CD8-positive, alpha-beta memory T cell (primary cell): ENCODE results near the gene SIGLEC1. TPM values are rescaled to one million over a fixed set of nuclear protein-coding genes. Genes with fewer than 3 reads are reported as not detected.

Source experiments
- CTCF ChIA-PET: fragments of 350-600 bp; sonication (Branson Sonifier 250); formaldehyde crosslinking; loops from one replicate; lab custom pipeline; 2021; ENCODE audit warnings: antibody characterized with exemption; lab: Charles Lee
- POLR2A ChIA-PET: fragments of 350-600 bp; sonication (Branson Sonifier 250); formaldehyde crosslinking; loops from one replicate; lab custom pipeline; 2021; ENCODE audit warnings: antibody characterized with exemption; lab: Charles Lee
- DNase-seq, 5 donors: peaks; one replicate each; pipeline versions ENCODE4 v3.0.0 to v3.0.0-alpha.2; 2020 to 2022; ENCODE audit warnings: mixed read lengths in 1 of 5
- H3K27ac ChIP-seq: one replicate; pipeline ENCODE4 v1.7.0; 2013; ENCODE audit warnings: low read depth, mild to moderate bottlenecking, low read length, moderate library complexity
- H3K27me3 ChIP-seq: 2 replicates; pipeline ENCODE4 v1.7.0; 2013; ENCODE audit warnings: low read length, mild to moderate bottlenecking; ENCODE audit not compliant: insufficient read depth, poor library complexity, severe bottlenecking
- H3K36me3 ChIP-seq: 2 replicates; pipeline ENCODE4 v1.7.0; 2013; ENCODE audit warnings: mild to moderate bottlenecking, low read length, moderate library complexity; ENCODE audit not compliant: insufficient read depth
- H3K4me1 ChIP-seq: 2 replicates; pipeline ENCODE4 v1.7.0; 2013; ENCODE audit warnings: mild to moderate bottlenecking, low read length, moderate library complexity; ENCODE audit not compliant: insufficient read depth
- H3K4me3 ChIP-seq: 2 replicates; pipeline ENCODE4 v1.7.0; 2013; ENCODE audit warnings: mild to moderate bottlenecking, low read length
- H3K9me3 ChIP-seq: 2 replicates; pipeline ENCODE4 v1.7.0; 2013; ENCODE audit warnings: mild to moderate bottlenecking, low read length
- H3K27ac Mint-ChIP-seq, 8 donors: one replicate each; pipeline ENCODE4 v1.8.0; 2020 to 2021; ENCODE audit warnings: mixed read lengths in 8 of 8, mild to moderate bottlenecking in 6 of 8, inconsistent platforms in 3 of 8, moderate library complexity in 3 of 8
- H3K27me3 Mint-ChIP-seq, 2 donors: one replicate each; pipeline ENCODE4 v1.8.0; 2020 to 2021; ENCODE audit warnings: mixed read lengths in 2 of 2, mild to moderate bottlenecking in 1 of 2, moderate library complexity in 1 of 2
- H3K36me3 Mint-ChIP-seq, 3 donors: one replicate each; pipeline ENCODE4 v1.8.0; 2020 to 2021; ENCODE audit warnings: mixed read lengths in 3 of 3, inconsistent platforms in 1 of 3, mild to moderate bottlenecking in 1 of 3
- H3K4me1 Mint-ChIP-seq, 3 donors: one replicate each; pipeline ENCODE4 v1.8.0; 2020 to 2021; ENCODE audit warnings: mixed read lengths in 3 of 3, inconsistent platforms in 1 of 3, mild to moderate bottlenecking in 1 of 3
- H3K4me3 Mint-ChIP-seq, 7 donors: one replicate each; pipeline ENCODE4 v1.8.0; 2020 to 2021; ENCODE audit warnings: mixed read lengths in 7 of 7, mild to moderate bottlenecking in 6 of 7, moderate library complexity in 4 of 7, inconsistent platforms in 2 of 7
- H3K9me3 Mint-ChIP-seq, 5 donors: one replicate each; pipeline ENCODE4 v1.8.0; 2020 to 2022; ENCODE audit warnings: mixed read lengths in 5 of 5, mild to moderate bottlenecking in 3 of 5, moderate library complexity in 2 of 5, inconsistent platforms in 1 of 5
- polyA plus RNA-seq: library from polyadenylated mRNA; unstranded; fragments of 300-500 nt; fragmentation: Illumina TruSeq; gene quantifications from one replicate; pipeline ENCODE4 v1.2.3, GENCODE V29; 2021
- total RNA-seq, 2 experiments: library from RNA; stranded (reverse); gene quantifications; one replicate each; pipeline ENCODE4 v1.2.3, GENCODE V29; 2021

SIGLEC1 gene
- total and polyA plus RNA-seq, 3 experiments from 2014 or later, result 0.18 to 0.24 TPM; not detected in 1

DNA sequence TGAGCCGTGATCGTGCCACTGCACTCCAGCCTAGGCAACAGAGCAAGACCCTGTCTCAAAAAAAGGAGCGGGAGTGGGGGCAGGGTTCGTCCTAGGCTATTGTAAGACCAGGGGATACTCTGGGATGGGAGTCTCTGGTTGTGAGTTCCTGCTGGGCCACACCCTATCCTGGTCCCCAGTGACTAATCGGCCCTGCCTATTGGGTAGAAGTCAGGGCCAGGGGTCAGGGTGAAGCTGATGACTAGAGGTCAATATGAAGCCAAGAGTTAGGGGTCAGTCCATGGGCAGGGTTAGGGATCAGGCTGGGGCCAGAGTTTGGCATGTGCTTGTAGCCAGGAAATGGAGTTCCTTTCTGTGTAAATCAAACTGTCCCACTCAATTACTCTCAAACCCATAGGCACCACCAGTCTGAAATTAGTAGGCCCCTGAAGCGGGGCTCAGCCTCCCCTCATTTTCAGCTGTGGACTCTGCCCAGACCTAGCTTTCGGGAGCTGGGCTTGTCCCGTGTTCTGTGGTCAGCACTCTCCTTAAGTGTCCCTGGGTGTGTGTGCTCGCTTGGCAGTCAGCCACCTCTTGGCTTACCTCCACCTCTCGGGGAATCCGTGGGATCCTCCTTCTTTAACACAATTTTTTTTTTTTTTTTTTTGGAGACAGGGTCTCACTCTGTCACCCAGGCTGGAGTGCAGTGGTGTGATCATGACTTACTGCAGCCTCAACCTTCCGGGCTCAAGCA is 21.9 kb upstream of the SIGLEC1 start:
- H3K4me3 Mint-ChIP-seq, result no peak overlapping the region
- no peaks in the 10 kb centered on the region for H3K9me3 Mint-ChIP-seq
- ChIA-PET CTCF (no interaction called here), POLR2A (no interaction called here)
- peak in 1 of 5 donors; percentile 39 for DNase-seq
- no peak overlapping the region for H3K27ac ChIP-seq
- no peaks in the 10 kb centered on the region for H3K36me3 Mint-ChIP-seq
- H3K27me3 ChIP-seq, result peaks cover 5% of the 10 kb centered on the region
- no peaks in the 10 kb centered on the region for H3K9me3 ChIP-seq
- no peak overlapping the region for H3K27ac Mint-ChIP-seq
- peaks cover 29 to 34% of the 10 kb centered on the region in 2 donors for H3K27me3 Mint-ChIP-seq
- no peaks in the 10 kb centered on the region for H3K36me3 ChIP-seq
- no peaks in the 10 kb centered on the region for H3K4me1 ChIP-seq
- no peak overlapping the region for H3K4me3 ChIP-seq
- peaks cover 0 to 10% (median 0%) of the 10 kb centered on the region in 3 donors for H3K4me1 Mint-ChIP-seq

DNA sequence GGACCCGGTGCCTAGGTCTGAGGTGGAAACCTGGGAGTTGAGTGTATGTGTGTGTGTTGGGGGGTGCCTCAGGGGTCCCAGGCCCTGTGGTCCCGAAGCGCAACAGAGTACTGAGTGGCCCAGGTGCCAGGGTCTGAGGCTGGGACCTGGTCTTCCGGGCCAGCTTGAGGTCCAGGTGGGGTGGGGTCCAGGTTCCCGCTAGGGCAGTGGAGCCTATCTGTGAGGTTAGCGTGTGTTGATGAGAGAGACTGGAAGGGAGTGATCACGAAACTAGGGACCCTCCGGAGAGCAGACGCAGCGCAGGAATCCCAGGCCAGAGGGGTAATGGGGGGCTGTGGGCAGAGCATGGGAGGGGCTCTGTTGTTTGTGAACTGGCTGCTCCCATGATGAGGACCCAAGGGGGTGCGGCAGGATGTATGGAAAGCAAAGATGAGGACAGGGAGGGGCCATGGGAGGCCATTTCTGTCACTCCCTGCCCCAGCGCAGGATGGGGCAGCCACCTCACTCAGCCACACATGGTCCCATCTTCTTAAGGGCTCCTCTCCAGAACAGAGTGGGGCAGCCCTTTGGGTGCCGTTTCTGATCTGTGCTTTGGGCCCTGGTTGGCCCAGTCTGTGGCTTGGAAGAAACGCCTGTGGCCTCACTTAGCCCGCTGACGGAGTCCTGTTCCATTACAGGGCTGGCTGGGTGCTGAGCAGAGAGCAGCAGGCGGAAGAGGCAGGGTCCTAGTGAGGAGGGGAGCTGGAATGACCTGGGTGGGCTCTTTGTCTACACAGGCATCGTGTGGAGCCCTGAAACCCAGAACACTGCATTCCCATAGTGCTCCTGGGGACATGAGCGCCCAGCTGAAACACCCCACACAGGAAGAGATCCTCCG is 21.0 kb upstream of the SIGLEC1 start:
- DNase-seq, result peak in 1 of 5 donors; percentile 13
- no peak overlapping the region for H3K27ac Mint-ChIP-seq
- H3K9me3 ChIP-seq, result no peaks in the 10 kb centered on the region
- ChIA-PET CTCF (no interaction called here), POLR2A (no interaction called here)
- no peaks in the 10 kb centered on the region for H3K4me1 ChIP-seq
- peaks cover 0 to 10% (median 0%) of the 10 kb centered on the region in 3 donors for H3K4me1 Mint-ChIP-seq
- peaks cover 5% of the 10 kb centered on the region for H3K27me3 ChIP-seq
- H3K9me3 Mint-ChIP-seq, result no peaks in the 10 kb centered on the region
- H3K27me3 Mint-ChIP-seq, result peaks cover 31 to 36% of the 10 kb centered on the region in 2 donors
- no peaks in the 10 kb centered on the region for H3K36me3 ChIP-seq
- H3K36me3 Mint-ChIP-seq, result no peaks in the 10 kb centered on the region
- no peak overlapping the region for H3K4me3 Mint-ChIP-seq
- H3K27ac ChIP-seq, result no peak overlapping the region
- no peak overlapping the region for H3K4me3 ChIP-seq

DNA sequence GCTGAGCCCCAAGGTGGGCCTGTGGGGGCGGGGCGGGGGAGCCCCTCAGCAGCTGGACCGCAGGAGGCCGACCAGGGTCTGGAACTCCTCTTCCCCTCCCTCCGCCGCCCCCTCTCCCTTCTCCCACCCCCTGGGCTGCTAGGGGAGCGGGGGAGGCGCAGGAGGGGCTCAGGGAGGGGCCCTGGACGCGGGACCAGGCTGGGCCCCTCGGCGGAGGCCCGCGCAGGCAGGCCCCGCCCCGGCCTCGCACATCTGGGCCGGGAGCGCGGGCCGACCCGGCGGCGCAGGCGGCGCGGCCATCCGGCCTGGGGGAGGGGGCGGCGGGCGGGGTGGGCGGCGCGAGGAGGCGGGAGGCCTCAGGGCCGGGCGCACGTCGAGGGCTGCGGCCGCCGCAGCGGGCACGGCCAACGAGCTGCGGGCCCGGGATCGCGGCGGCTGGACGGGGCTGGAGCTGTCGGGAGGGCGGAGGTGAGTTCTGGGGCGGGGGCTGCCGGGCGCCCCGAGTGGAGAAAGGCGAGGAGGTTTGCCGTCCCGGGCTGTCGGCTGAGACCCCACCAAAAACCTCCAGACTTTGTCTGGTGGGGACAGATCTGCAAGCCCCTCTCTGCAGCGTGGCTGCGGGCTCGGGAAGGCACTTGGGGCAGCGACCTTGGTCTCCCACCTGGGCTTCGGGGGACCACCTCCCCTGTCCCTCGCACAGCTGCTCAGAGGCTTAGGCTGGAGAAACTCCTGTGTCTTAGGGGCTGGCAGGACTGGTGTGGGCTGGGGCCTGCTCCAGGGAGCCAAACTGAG is 20.1 kb upstream of the SIGLEC1 start, which contains the start of gene HSPA12B:
TSS of gene HSPA12B (plus strand) at position 359 of the 792 bp plus-strand sequence. CDS start 5,990 bp downstream, outside the sequence.
- DNase-seq, result peak in 1 of 5 donors; percentile 37
- Histone ChIP-seq H3K9me3 (no peaks in the 10 kb centered on the region), H3K4me1 (no peaks in the 10 kb centered on the region), H3K36me3 (no peaks in the 10 kb centered on the region), H3K27ac (no peak within 1 kb of the TSS), H3K4me3 (no peak within 1 kb of the TSS), H3K27me3 (peaks cover 5% of the 10 kb centered on the region)
- Mint-ChIP-seq H3K36me3 (no peaks in the 10 kb centered on the region), H3K27me3 (peaks cover 39 to 45% of the 10 kb centered on the region in 2 donors), H3K27ac (no peak within 1 kb of the TSS), H3K9me3 (no peaks in the 10 kb centered on the region), H3K4me3 (peak within 1 kb of the TSS in 2 of 7 donors; percentile 15 to 19), H3K4me1 (peaks cover 0 to 10% (median 0%) of the 10 kb centered on the region in 3 donors)
- ChIA-PET POLR2A (no interaction called here), CTCF (no interaction called here)

DNA sequence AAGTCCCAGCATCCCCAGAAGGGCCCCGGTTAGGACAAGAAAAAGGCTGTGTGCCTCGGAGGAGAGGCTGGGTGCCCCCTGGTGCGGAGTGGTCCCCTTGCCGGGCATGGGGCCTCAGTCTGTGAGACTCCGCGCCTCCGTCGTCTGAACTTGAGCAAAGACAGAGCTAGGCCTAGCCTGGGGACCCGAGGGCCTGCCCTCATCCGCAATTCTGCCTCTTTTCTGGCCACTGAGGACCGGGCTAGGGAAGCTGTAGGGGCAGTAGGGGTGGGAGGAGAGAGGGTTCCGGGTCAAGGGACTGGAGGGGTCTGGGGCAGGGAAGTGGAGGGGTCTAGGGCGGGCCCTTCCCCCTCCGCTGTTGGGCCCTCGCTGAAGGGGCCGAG is 19.5 kb upstream of the SIGLEC1 start:
- Histone ChIP-seq H3K9me3 (no peaks in the 10 kb centered on the region), H3K27me3 (peaks cover 5% of the 10 kb centered on the region), H3K4me1 (no peaks in the 10 kb centered on the region), H3K27ac (no peak overlapping the region), H3K4me3 (no peak overlapping the region), H3K36me3 (no peaks in the 10 kb centered on the region)
- H3K4me3 Mint-ChIP-seq, result peak overlapping the region in 1 of 7 donors; percentile 19
- ChIA-PET CTCF (no interaction called here), POLR2A (no interaction called here)
- no peaks in the 10 kb centered on the region for H3K9me3 Mint-ChIP-seq
- DNase-seq, result peak in 1 of 5 donors; percentile 41
- H3K27me3 Mint-ChIP-seq, result peaks cover 42 to 50% of the 10 kb centered on the region in 2 donors
- peaks cover 0 to 10% (median 0%) of the 10 kb centered on the region in 3 donors for H3K4me1 Mint-ChIP-seq
- no peaks in the 10 kb centered on the region for H3K36me3 Mint-ChIP-seq
- H3K27ac Mint-ChIP-seq, result no peak overlapping the region

DNA sequence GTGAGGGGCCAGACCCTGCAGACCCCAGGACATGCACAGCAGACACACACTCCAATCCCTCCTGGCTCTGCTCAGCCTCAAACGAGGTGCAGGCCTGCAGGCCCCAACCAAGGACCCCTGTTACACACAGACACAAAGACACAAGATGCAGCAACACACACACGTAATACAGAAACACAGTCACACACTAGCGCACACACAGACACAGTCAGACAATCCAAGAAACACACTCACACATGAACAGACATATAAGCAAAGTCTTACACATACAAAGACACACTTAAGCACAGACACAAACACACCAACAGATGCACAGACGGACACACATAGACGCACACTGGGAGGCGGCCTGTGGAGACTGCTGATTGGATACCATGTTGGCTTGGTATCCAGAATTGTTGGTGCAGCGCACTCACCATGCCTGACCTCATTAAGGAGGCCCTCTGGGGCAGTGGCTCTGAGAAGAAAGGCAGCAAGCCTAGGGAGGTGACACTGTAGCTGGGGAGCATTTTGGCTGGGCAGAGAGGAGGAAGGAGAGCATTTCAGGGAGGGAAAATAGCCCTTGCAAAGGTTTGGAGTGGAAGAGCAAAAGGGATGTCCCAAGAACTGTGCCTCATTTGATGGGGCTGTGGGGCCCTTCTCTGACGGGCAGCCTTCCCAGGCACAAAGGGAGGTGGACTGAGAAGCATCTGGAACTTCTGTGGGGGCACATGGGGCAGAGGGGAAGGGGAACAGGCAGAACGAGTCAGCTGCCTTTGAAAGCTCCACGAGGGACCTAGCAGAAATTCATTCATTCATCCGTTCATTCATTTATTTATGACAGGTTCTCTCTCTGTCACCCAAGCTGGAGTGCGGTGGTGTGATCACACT is 18.6 kb upstream of the SIGLEC1 start:
- POLR2A ChIA-PET, result no interaction called here
- no peak overlapping the region for H3K4me3 ChIP-seq

DNA sequence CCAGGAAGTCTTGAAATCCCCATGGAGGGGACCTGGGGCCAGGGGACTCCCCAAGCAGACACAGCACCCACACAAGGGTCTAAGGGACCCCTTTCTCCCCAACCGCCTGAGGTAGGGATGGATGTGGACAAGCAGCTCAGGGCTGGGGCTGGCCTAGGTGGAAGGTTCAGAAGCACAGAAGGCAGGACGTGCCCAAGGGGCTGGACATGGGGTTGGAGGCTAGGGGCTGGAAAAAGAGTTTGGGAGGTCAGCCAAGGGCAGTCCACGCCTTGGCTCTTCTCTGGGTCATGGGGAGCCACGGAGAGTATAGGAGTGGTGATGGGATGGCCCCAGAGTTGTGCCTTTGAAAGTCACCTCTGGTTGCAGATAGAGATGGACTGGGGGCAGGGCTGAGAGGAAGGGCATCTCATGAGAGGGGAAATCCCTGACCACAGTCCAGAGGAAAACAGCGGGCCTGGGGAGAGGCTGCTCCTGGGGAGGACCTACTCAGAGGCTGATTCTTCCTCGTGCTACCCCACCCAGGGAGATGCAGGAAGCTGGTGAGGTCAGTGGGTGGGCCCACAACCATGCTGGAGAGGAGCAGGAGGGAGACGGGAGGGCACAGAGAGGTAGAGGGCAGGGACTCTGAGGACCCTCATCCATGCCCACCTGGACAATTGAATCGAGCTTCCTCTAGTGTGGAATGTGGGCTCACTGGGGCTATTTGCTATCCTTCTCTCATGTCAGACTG is 17.6 kb upstream of the SIGLEC1 start:
- Mint-ChIP-seq H3K4me3 (no peak overlapping the region), H3K36me3 (no peaks in the 10 kb centered on the region), H3K27me3 (peaks cover 45 to 56% of the 10 kb centered on the region in 2 donors), H3K27ac (peak overlapping the region in 1 of 8 donors; percentile 22), H3K9me3 (no peaks in the 10 kb centered on the region), H3K4me1 (peaks cover 0 to 10% (median 0%) of the 10 kb centered on the region in 3 donors)
- peak in 1 of 5 donors; percentile 27 for DNase-seq
- no peaks in the 10 kb centered on the region for H3K36me3 ChIP-seq
- H3K27ac ChIP-seq, result no peak overlapping the region
- no peaks in the 10 kb centered on the region for H3K4me1 ChIP-seq
- peaks cover 5% of the 10 kb centered on the region for H3K27me3 ChIP-seq
- no peak overlapping the region for H3K4me3 ChIP-seq
- ChIA-PET CTCF (no interaction called here), POLR2A (no interaction called here)
- H3K9me3 ChIP-seq, result no peaks in the 10 kb centered on the region

More for the DNA sequence above, 18.6 kb upstream of the SIGLEC1 start:
- CTCF ChIA-PET, result no interaction called here
- Histone ChIP-seq H3K9me3 (no peaks in the 10 kb centered on the region), H3K27ac (no peak overlapping the region), H3K4me1 (no peaks in the 10 kb centered on the region), H3K27me3 (peaks cover 5% of the 10 kb centered on the region), H3K36me3 (no peaks in the 10 kb centered on the region)
- H3K4me1 Mint-ChIP-seq, result peaks cover 0 to 10% (median 0%) of the 10 kb centered on the region in 3 donors
- DNase-seq, result peak in 1 of 5 donors; percentile 4
- no peaks in the 10 kb centered on the region for H3K9me3 Mint-ChIP-seq
- H3K36me3 Mint-ChIP-seq, result no peaks in the 10 kb centered on the region
- peak overlapping the region in 2 of 7 donors; percentile 15 to 19 for H3K4me3 Mint-ChIP-seq
- H3K27me3 Mint-ChIP-seq, result peaks cover 43 to 53% of the 10 kb centered on the region in 2 donors
- H3K27ac Mint-ChIP-seq, result peak overlapping the region in 1 of 8 donors; percentile 22
